NCI-H2081 (cell line): ENCODE data around the gene DNASE1L2.

Source experiments
- DNase-seq, 2 experiments: peaks; one replicate each; lab custom pipeline; 2025; lab: John Stamatoyannopoulos, UW

The DNASE1L2 gene

GRCh38 chr16:2287916-2288547 lies 51.8 kb downstream of the DNASE1L2 start:
- no peak for DNase-seq
